HCT116 (cell line): Measurements from ENCODE around the gene CHTF18. TPM values are rescaled to one million over a fixed set of nuclear protein-coding genes. Genes with fewer than 3 reads are reported as not detected.
A peak's percentile ranks its signal among the peaks of the same experiment; 100 is the strongest.

Experiments used
- ATAC-seq: fragments of 200-7000 bp; cut with Tn5 transposase; 2 replicates; pipeline ENCODE4 v1.9.1; 2020; ENCODE audit warnings: mild to moderate bottlenecking, moderate library complexity
- BruUV-seq: library from RNA; stranded (reverse); fragments of 400-500 nt; replicated peaks from 2 replicates; lab custom pipeline; 2021; lab: Mats Ljungman, UMichigan
- CTCF ChIA-PET: fragments of 300-600 bp; sonication (Branson Sonifier 250); formaldehyde crosslinking; loops from one replicate; lab custom pipeline; 2021; ENCODE audit warnings: antibody characterized with exemption; lab: Charles Lee
- POLR2A ChIA-PET: fragments of 300-600, 350-600 bp; sonication (Branson Sonifier 250); formaldehyde crosslinking; loops from one replicate; lab custom pipeline; 2021; ENCODE audit warnings: antibody characterized with exemption; lab: Charles Lee
- RAD21 ChIA-PET, 2 experiments: fragments of 300-600 bp; sonication (Branson Sonifier 250); formaldehyde crosslinking; loops; one replicate each; lab custom pipeline; 2023; ENCODE audit warnings: low total read pairs in 2 of 2; ENCODE audit not compliant: uncharacterized antibody in 2 of 2, unreplicated experiment in 2 of 2, low non-redundant PET in 1 of 2; lab: Charles Lee
- DNase-seq: peaks from one replicate; pipeline ENCODE4 v3.0.0-alpha.2; 2010; ENCODE audit warnings: low read depth, low spot score
- H2AFZ ChIP-seq: fragments of 200-600 bp; shearing (Covaris generic), sonication (generic); 2 replicates; pipeline ENCODE4 v1.6.1; 2017; ENCODE audit warnings: low read depth, mixed run types, mixed read lengths, antibody characterized with exemption, low read length; ENCODE audit not compliant: poor library complexity, severe bottlenecking
- H3K27ac ChIP-seq: 2 replicates; pipeline ENCODE4 v1.5.1; 2012; ENCODE audit warnings: low read depth, low read length
- H3K27me3 ChIP-seq: fragments of 200-600 bp; sonication (generic); 2 replicates; pipeline ENCODE4 v1.6.1; 2016; ENCODE audit warnings: mixed run types, low read length, mixed read lengths; ENCODE audit not compliant: insufficient read depth
- H3K36me3 ChIP-seq, 2 experiments: fragments of 200-500 bp in 1 of 2; fragments of 200-600 bp in 1 of 2; sonication (Bioruptor generic) in 1 of 2; sonication (generic) in 1 of 2; 2 replicates each; pipeline versions ENCODE4 v1.5.1 to v1.6.1; 2014 to 2016; ENCODE audit warnings: low read length in 2 of 2, inconsistent platforms in 1 of 2, mixed read lengths in 1 of 2, mixed run types in 1 of 2; ENCODE audit not compliant: insufficient read depth in 2 of 2, control insufficient read depth in 1 of 2
- H3K4me1 ChIP-seq, 2 experiments: fragments of 200-600 bp in 1 of 2; sonication (generic) in 1 of 2; 2 replicates each; pipeline versions ENCODE4 v1.5.1 to v1.6.1; 2012 to 2017; ENCODE audit warnings: low read length in 2 of 2, inconsistent platforms in 1 of 2, mild to moderate bottlenecking in 1 of 2, mixed read lengths in 1 of 2, mixed run types in 1 of 2, moderate library complexity in 1 of 2; ENCODE audit not compliant: insufficient read depth in 2 of 2, control insufficient read depth in 1 of 2
- H3K4me2 ChIP-seq: fragments of 200-600 bp; sonication (generic); 2 replicates; pipeline ENCODE4 v1.6.1; 2017; ENCODE audit warnings: mixed run types, low read length, mixed read lengths
- H3K4me3 ChIP-seq, 2 experiments: fragments of 200-600 bp in 1 of 2; sonication (generic) in 1 of 2; replicated peaks in 1 of 2; 2 replicates each; pipeline ENCODE4 v1.5.1; 2011 to 2016; ENCODE audit warnings: low read length in 2 of 2, control low read depth in 1 of 2, low read depth in 1 of 2, mild to moderate bottlenecking in 1 of 2, mixed read lengths in 1 of 2, mixed run types in 1 of 2
- H3K79me2 ChIP-seq: fragments of 200-600 bp; sonication (generic); 2 replicates; pipeline ENCODE4 v1.6.1; 2017; ENCODE audit warnings: mild to moderate bottlenecking, mixed run types, low read length, moderate library complexity, mixed read lengths; ENCODE audit not compliant: insufficient read depth
- H3K9ac ChIP-seq: fragments of 200-600 bp; sonication (generic); 2 replicates; pipeline ENCODE4 v1.6.1; 2016; ENCODE audit warnings: low read length, mixed read lengths
- H3K9me2 ChIP-seq: fragments of 200-600 bp; sonication (generic), shearing (Covaris generic); 2 replicates; pipeline ENCODE4 v1.6.1; 2017; ENCODE audit warnings: mixed run types, mild to moderate bottlenecking, moderate library complexity; ENCODE audit not compliant: insufficient read depth
- H3K9me3 ChIP-seq, 2 experiments: fragments of 200-500 bp in 1 of 2; fragments of 200-600 bp in 1 of 2; sonication (Bioruptor generic) in 1 of 2; sonication (generic) in 1 of 2; 2 replicates each; pipeline ENCODE4 v1.6.1; 2014 to 2017; ENCODE audit warnings: low read length in 2 of 2, mixed read lengths in 2 of 2, inconsistent platforms in 1 of 2, low read depth in 1 of 2, mild to moderate bottlenecking in 1 of 2, mixed run types in 1 of 2, moderate library complexity in 1 of 2; ENCODE audit not compliant: control insufficient read depth in 1 of 2, insufficient read depth in 1 of 2
- H4K20me1 ChIP-seq: fragments of 200-600 bp; sonication (generic), shearing (Covaris generic); 2 replicates; pipeline ENCODE4 v1.6.1; 2017; ENCODE audit warnings: mixed run types, mild to moderate bottlenecking, moderate library complexity; ENCODE audit not compliant: insufficient read depth
- ATF3 ChIP-seq: IDR thresholded peaks from 2 replicates; pipeline ENCODE4 v1.6.1; 2012
- CBX3 ChIP-seq: IDR thresholded peaks from 2 replicates; pipeline ENCODE4 v1.6.1; 2012; ENCODE audit warnings: low read depth
- CTCF ChIP-seq, 3 experiments: fragments of 200-600 bp in 1 of 3; sonication (generic) in 1 of 3; IDR thresholded peaks in 2 of 3; conservative IDR thresholded peaks in 1 of 3; 2 replicates each; pipeline ENCODE4 v1.5.1; 2012 to 2017; ENCODE audit warnings: low read depth in 2 of 3, low read length in 2 of 3, antibody characterized with exemption in 1 of 3, borderline replicate concordance in 1 of 3, control low read depth in 1 of 3, mild to moderate bottlenecking in 1 of 3, mixed read lengths in 1 of 3, mixed run types in 1 of 3, moderate library complexity in 1 of 3; ENCODE audit not compliant: insufficient read depth in 1 of 3
- ELF1 ChIP-seq: IDR thresholded peaks from 2 replicates; pipeline ENCODE4 v1.6.1; 2012; ENCODE audit warnings: low read depth, borderline replicate concordance
- EZH2 ChIP-seq: fragments of 200-600 bp; sonication (generic); IDR thresholded peaks from 2 replicates; pipeline ENCODE4 v1.6.1; 2017; ENCODE audit warnings: antibody characterized with exemption, mixed run types
- EZH2phosphoT487 ChIP-seq: fragments of 200-600 bp; IDR thresholded peaks from 2 replicates; pipeline ENCODE4 v1.6.1; 2018; ENCODE audit warnings: antibody characterized with exemption, borderline replicate concordance
- FOSL1 ChIP-seq: IDR thresholded peaks from 2 replicates; pipeline ENCODE4 v1.6.1; 2012; ENCODE audit warnings: low read depth
- JUND ChIP-seq: IDR thresholded peaks from 2 replicates; pipeline ENCODE4 v1.6.1; 2012
- MAX ChIP-seq: IDR thresholded peaks from 2 replicates; pipeline ENCODE4 v1.6.1; 2012
- POLR2A ChIP-seq: IDR thresholded peaks from 2 replicates; pipeline ENCODE4 v1.7.0; 2011; ENCODE audit warnings: borderline replicate concordance; ENCODE audit not compliant: insufficient read depth, insufficient read length; ENCODE audit errors: extremely low read depth
- SIN3A ChIP-seq: IDR thresholded peaks from 2 replicates; pipeline ENCODE4 v1.6.1; 2012; ENCODE audit warnings: low read depth
- SP1 ChIP-seq: IDR thresholded peaks from 2 replicates; pipeline ENCODE4 v1.6.1; 2012; ENCODE audit warnings: low read depth
- TCF7L2 ChIP-seq: IDR thresholded peaks from 2 replicates; pipeline ENCODE4 v1.7.0; 2011; ENCODE audit warnings: borderline replicate concordance, inconsistent platforms; ENCODE audit not compliant: insufficient read depth, insufficient read length; ENCODE audit errors: extremely low read depth
- YY1 ChIP-seq: IDR thresholded peaks from 2 replicates; pipeline ENCODE4 v1.6.1; 2011; ENCODE audit warnings: low read length, low read depth, moderate library complexity, mild to moderate bottlenecking; ENCODE audit not compliant: insufficient replicate concordance; ENCODE audit errors: extremely low read depth
- ZFX ChIP-seq: fragments of 450-650 bp; IDR thresholded peaks from 2 replicates; pipeline ENCODE4 v1.6.1; 2017
- ZNF274 ChIP-seq: fragments of 200-500 bp; sonication (Bioruptor generic); IDR thresholded peaks from 2 replicates; pipeline ENCODE4 v1.6.1; 2014; ENCODE audit warnings: mild to moderate bottlenecking, low read depth, low read length, inconsistent platforms
- intact Hi-C: fragments of 100-400 bp; cut with micrococcal nuclease; formaldehyde crosslinking; loops from 2 replicates; pipeline ENCODE4 v1.10.0; 2022
- total RNA-seq: library from RNA; stranded (reverse); gene quantifications from one replicate; pipeline ENCODE4 v1.2.1, GENCODE V29; 2021; ENCODE audit not compliant: unreplicated experiment

The CHTF18 gene
- total RNA-seq, 1 experiment from 2014 or later: 145 TPM

- ChIA-PET RAD21 (no interaction called here), CTCF (no interaction called here)
Measured at GRCh38 chr16:839643-840408, 51.4 kb downstream of the CHTF18 start.

GRCh38 chr16:840561-841454 is 52.4 kb downstream of the CHTF18 start:
- Histone ChIP-seq H3K9me3 (peaks cover 0 to 13% of the 10 kb centered on the region in 2 experiments; a peak in 2 of 4 replicates), H4K20me1 (no peaks in the 10 kb centered on the region), H3K36me3 (no peaks in the 10 kb centered on the region), H3K4me2 (no peak overlapping the region), H3K9me2 (no peaks in the 10 kb centered on the region), H3K27me3 (no peaks in the 10 kb centered on the region), H3K4me1 (no peaks in the 10 kb centered on the region), H3K27ac (no peak overlapping the region), H3K4me3 (no peak overlapping the region), H2AFZ (no peak overlapping the region), H3K9ac (no peak overlapping the region), H3K79me2 (no peaks in the 10 kb centered on the region)
- intact Hi-C loops: no loop called here
- ChIA-PET POLR2A (no interaction called here), RAD21 (no interaction called here), CTCF (no interaction called here)
- ATAC-seq (0 out of 2 replicates have a peak, but pooled peaks have one; percentile 20), DNase-seq (no peak)
- BruUV-seq: no TSS peak
- TF ChIP-seq ZFX (no peak), MAX (no peak), FOSL1 (no peak), ATF3 (no peak), TCF7L2 (no peak), EZH2phosphoT487 (no peak), JUND (no peak), ELF1 (no peak), YY1 (no peak), CBX3 (no peak), SIN3A (no peak), CTCF (IDR thresholded peaks at IDR 0.05 in 2 of 3, conservative IDR thresholded peaks at IDR 0.05 in 1 of 3; ENCODE audit: borderline replicate concordance in 1 of 3, insufficient read depth in 1 of 3, low read depth in 2 of 3, low read length in 2 of 3) (no peak), SP1 (no peak), ZNF274 (no peak), EZH2 (no peak)

More at GRCh38 chr16:839643-840408, 51.4 kb downstream of the CHTF18 start:
- TF ChIP-seq POLR2A (no peak), JUND (no peak), ZFX (no peak), YY1 (no peak), ELF1 (no peak)
- H3K79me2 ChIP-seq: no peaks in the 10 kb centered on the region
- no TSS peak for BruUV-seq
- no peak overlapping the region for H3K27ac ChIP-seq
- intact Hi-C loops: no loop called here
- POLR2A ChIA-PET: no interaction called here
- H3K9ac ChIP-seq: no peak overlapping the region
- H3K9me2 ChIP-seq: no peaks in the 10 kb centered on the region
- H3K4me1 ChIP-seq: no peaks in the 10 kb centered on the region
- ATAC-seq (no peak), DNase-seq (no peak)
- no peaks in the 10 kb centered on the region for H4K20me1 ChIP-seq
- H3K9me3 ChIP-seq: peaks cover 0 to 20% of the 10 kb centered on the region in 2 experiments; a peak in 2 of 4 replicates
- H2AFZ ChIP-seq: no peak overlapping the region
- H3K4me3 ChIP-seq: no peak overlapping the region
- no peaks in the 10 kb centered on the region for H3K36me3 ChIP-seq
- no peaks in the 10 kb centered on the region for H3K27me3 ChIP-seq
- H3K4me2 ChIP-seq: no peak overlapping the region
